Tibial nerve (tissue), 4 donors: Measurements from ENCODE around the gene DCUN1D2.

Experiments used
- EP300 ChIP-seq, 2 donors: sonication (generic); formaldehyde crosslinking; IDR thresholded peaks; one replicate each; pipeline ENCODE4 v1.6.1; 2017; ENCODE audit warnings: antibody characterized with exemption in 2 of 2, mild to moderate bottlenecking in 1 of 2
- POLR2A ChIP-seq, 2 donors: fragments of 450-650 bp; IDR thresholded peaks; one replicate each; pipeline ENCODE4 v1.6.1; 2017; ENCODE audit warnings: antibody characterized with exemption in 2 of 2, mild to moderate bottlenecking in 2 of 2, moderate library complexity in 2 of 2
- TF ChIP-seq, protein P1 (sequence below), 5 experiments: fragments of 200-600 bp in 3 of 5; fragments of 450-650 bp in 2 of 5; sonication (generic) in 3 of 5; IDR thresholded peaks; one replicate each; pipeline ENCODE4 v1.5.1; 2016 to 2019; ENCODE audit warnings: antibody characterized with exemption in 5 of 5, mild to moderate bottlenecking in 3 of 5, moderate library complexity in 2 of 5

DNA sequence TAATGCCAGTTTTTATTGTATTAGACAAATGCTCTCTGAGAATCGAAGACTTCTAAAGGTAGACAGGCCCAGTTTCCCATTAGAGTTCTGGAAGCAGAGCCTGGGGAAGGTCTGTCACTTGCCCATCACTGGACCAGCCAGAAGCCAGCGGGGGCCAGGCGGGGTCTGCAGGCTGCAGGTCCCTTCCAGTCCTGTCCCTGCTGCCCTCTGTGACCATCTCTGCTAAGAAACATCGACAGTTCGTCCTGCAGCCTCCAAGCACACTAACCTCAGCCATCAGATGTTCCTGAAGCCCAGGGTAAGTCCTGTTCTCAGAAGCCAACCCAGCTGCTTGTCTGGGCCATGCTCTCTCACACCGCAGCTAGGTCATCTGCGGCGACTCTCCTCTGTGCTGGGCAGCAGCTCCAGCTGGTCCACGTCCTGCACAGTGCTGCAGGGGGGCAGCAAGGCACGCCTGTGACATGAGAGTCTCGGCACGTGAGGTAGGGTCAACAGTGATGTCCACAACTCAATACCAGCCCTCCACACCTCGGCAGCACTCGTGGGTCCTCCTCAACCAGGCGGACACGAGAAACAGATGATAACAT, 34.3 kb downstream of the DCUN1D2 start:
- TF ChIP-seq, protein P1, sequence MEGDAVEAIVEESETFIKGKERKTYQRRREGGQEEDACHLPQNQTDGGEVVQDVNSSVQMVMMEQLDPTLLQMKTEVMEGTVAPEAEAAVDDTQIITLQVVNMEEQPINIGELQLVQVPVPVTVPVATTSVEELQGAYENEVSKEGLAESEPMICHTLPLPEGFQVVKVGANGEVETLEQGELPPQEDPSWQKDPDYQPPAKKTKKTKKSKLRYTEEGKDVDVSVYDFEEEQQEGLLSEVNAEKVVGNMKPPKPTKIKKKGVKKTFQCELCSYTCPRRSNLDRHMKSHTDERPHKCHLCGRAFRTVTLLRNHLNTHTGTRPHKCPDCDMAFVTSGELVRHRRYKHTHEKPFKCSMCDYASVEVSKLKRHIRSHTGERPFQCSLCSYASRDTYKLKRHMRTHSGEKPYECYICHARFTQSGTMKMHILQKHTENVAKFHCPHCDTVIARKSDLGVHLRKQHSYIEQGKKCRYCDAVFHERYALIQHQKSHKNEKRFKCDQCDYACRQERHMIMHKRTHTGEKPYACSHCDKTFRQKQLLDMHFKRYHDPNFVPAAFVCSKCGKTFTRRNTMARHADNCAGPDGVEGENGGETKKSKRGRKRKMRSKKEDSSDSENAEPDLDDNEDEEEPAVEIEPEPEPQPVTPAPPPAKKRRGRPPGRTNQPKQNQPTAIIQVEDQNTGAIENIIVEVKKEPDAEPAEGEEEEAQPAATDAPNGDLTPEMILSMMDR (IDR thresholded peaks at IDR 0.05) = no peak
- TF ChIP-seq POLR2A (IDR thresholded peaks at IDR 0.05) (no peak), EP300 (IDR thresholded peaks at IDR 0.05) (no peak)
